ENCODE data around the gene DAPL1. TPM values are rescaled to one million over a fixed set of nuclear protein-coding genes. Genes with fewer than 3 reads are reported as not detected.

Gene DAPL1
- total RNA-seq, 6 experiments from 2014 or later = not detected

DNA sequence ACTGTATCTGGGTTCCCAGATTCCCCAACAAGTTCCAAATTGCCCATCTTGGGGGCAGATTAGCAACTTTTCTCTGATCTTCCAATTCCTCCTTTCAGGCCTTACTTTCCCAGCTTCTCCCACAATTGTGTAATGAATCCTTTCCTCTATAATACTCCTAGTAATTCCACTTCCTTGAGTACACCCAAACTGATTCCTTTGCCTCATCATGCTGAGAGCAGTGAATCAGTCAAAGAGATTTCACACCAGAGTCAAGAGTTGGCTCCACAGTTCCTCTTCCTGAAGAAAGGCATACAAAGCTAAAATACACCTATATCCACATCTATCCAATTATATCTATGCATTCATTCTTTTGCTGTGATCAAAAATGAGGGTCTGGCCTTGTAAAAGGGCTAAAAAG is 28.6 kb upstream of the DAPL1 start:
- Histone ChIP-seq H3K9me3 (no peaks in the 10 kb centered on the region), H3K27ac (no peak overlapping the region), H3K27me3 (no peaks in the 10 kb centered on the region), H3K4me3 (no peak overlapping the region), H3K4me1 (no peaks in the 10 kb centered on the region), H3K36me3 (no peaks in the 10 kb centered on the region)
- ATAC-seq (no peak), DNase-seq (no peak)
- no peak for TF ChIP-seq POLR2A (IDR thresholded peaks at IDR 0.05)
- TF ChIP-seq CTCF (IDR thresholded peaks at IDR 0.05) = no peak
- intact Hi-C loops (cut with DNase I) = no loop called here

GRCh38 chr2:158772306-158773078 is 22.6 kb upstream of the DAPL1 start:
- H3K36me3 ChIP-seq = no peaks in the 10 kb centered on the region

GRCh38 chr2:158773121-158773520 is 22.0 kb upstream of the DAPL1 start:
- H3K9me3 ChIP-seq = no peaks in the 10 kb centered on the region
- DNase-seq (no peak), ATAC-seq (no peak)
- H3K27ac ChIP-seq = no peak overlapping the region
- no peaks in the 10 kb centered on the region for H3K4me1 ChIP-seq
- no peak for TF ChIP-seq POLR2A (IDR thresholded peaks at IDR 0.05)
- TF ChIP-seq CTCF (IDR thresholded peaks at IDR 0.05) = no peak
- no CpG with 5 or more reads among the region's 1 CpG for WGBS (ENCODE audit: insufficient coverage, low coverage, low lambda C conversion rate, missing lambda C conversion rate)
- no peaks in the 10 kb centered on the region for H3K36me3 ChIP-seq
- no peaks in the 10 kb centered on the region for H3K27me3 ChIP-seq
- intact Hi-C loops (cut with DNase I) = no loop called here
- H3K4me3 ChIP-seq = no peak overlapping the region

More at GRCh38 chr2:158772306-158773078, 22.6 kb upstream of the DAPL1 start:
- Histone ChIP-seq H3K9me3 (no peaks in the 10 kb centered on the region), H3K27me3 (no peaks in the 10 kb centered on the region), H3K27ac (no peak overlapping the region), H3K4me1 (no peaks in the 10 kb centered on the region), H3K4me3 (no peak overlapping the region)
- WGBS (ENCODE audit: insufficient coverage, low coverage, low lambda C conversion rate, missing lambda C conversion rate) = 69% methylated on average over 8 of the region's 8 CpGs
- intact Hi-C loops (cut with DNase I) = no loop called here
- no peak for ATAC-seq
- no peak for TF ChIP-seq CTCF (IDR thresholded peaks at IDR 0.05)
- no peak for TF ChIP-seq POLR2A (IDR thresholded peaks at IDR 0.05)
- no peak for DNase-seq

- Histone ChIP-seq H3K27ac (no peak overlapping the region), H3K36me3 (no peaks in the 10 kb centered on the region), H3K9me3 (no peaks in the 10 kb centered on the region), H3K27me3 (no peaks in the 10 kb centered on the region), H3K4me1 (no peaks in the 10 kb centered on the region), H3K4me3 (no peak overlapping the region)
- intact Hi-C loops (cut with DNase I) = no loop called here
- 40% methylated on average over 1 of the region's 1 CpG for WGBS (ENCODE audit: insufficient coverage, low coverage, low lambda C conversion rate, missing lambda C conversion rate)
- DNase-seq = no peak
- no peak for ATAC-seq
- TF ChIP-seq POLR2A (IDR thresholded peaks at IDR 0.05) (no peak), CTCF (IDR thresholded peaks at IDR 0.05) (no peak)
These were observed 20.4 kb upstream of the DAPL1 start for GRCh38 chr2:158774681-158775080.

Data from right lobe of liver (tissue), 6 donors.